ENCODE measurements around the gene GIGYF1.

- no peak for TF ChIP-seq CTCF (IDR thresholded peaks at IDR 0.05 in 4 of 5, conservative IDR thresholded peaks at IDR 0.05 in 1 of 5)
- peak in 1 of 2 donors; percentile 36 for TF ChIP-seq POLR2A (IDR thresholded peaks at IDR 0.05)
Measured at GRCh38 chr7:100673942-100674410, 20.1 kb downstream of the GIGYF1 start.
